NCI-H2196 treated with DMSO at 0.1 percent for 48 hours (cell line): ENCODE results near the gene PLCL1.

ENCODE experiments used
- DNase-seq: peaks from one replicate; lab custom pipeline; 2025; ENCODE audit not compliant: unreplicated experiment; lab: John Stamatoyannopoulos, UW

PLCL1 gene

GRCh38 chr2:197884252-197884651 lies 79.9 kb downstream of the PLCL1 start:
- DNase-seq: no peak

- no peak for DNase-seq
Measured at GRCh38 chr2:197885126-197885525, 80.7 kb downstream of the PLCL1 start.

- DNase-seq: no peak
Measured at GRCh38 chr2:197885587-197885986, 81.2 kb downstream of the PLCL1 start.

GRCh38 chr2:197888321-197888720 lies 83.9 kb downstream of the PLCL1 start:
- no peak for DNase-seq

GRCh38 chr2:197889041-197889440 lies 84.6 kb downstream of the PLCL1 start:
- DNase-seq: no peak

GRCh38 chr2:197890168-197890567 lies 85.8 kb downstream of the PLCL1 start:
- DNase-seq: no peak

- DNase-seq: no peak
Measured at GRCh38 chr2:197891897-197892442, 87.6 kb downstream of the PLCL1 start.

GRCh38 chr2:197893403-197894177 lies 89.2 kb downstream of the PLCL1 start:
- no peak for DNase-seq

GRCh38 chr2:197894751-197895274 lies 90.4 kb downstream of the PLCL1 start:
- no peak for DNase-seq

- no peak for DNase-seq
Measured at GRCh38 chr2:197897960-197898678, 93.7 kb downstream of the PLCL1 start.

- DNase-seq: no peak
Measured at GRCh38 chr2:197904446-197904845, 100.1 kb downstream of the PLCL1 start.

- no peak for DNase-seq
Measured at GRCh38 chr2:197908156-197908555, 103.8 kb downstream of the PLCL1 start.

- no peak for DNase-seq
Measured at GRCh38 chr2:197908990-197909776, 104.8 kb downstream of the PLCL1 start.

GRCh38 chr2:197911667-197912066 lies 107.3 kb downstream of the PLCL1 start:
- no peak for DNase-seq

- DNase-seq: no peak
Measured at GRCh38 chr2:197913084-197913483, 108.7 kb downstream of the PLCL1 start.

GRCh38 chr2:197914778-197915177 lies 110.4 kb downstream of the PLCL1 start:
- DNase-seq: no peak

- DNase-seq: no peak
Measured at GRCh38 chr2:197915548-197916265, 111.3 kb downstream of the PLCL1 start.

- no peak for DNase-seq
Measured at GRCh38 chr2:197919487-197919886, 115.1 kb downstream of the PLCL1 start.

GRCh38 chr2:197920088-197920487 lies 115.7 kb downstream of the PLCL1 start:
- no peak for DNase-seq

GRCh38 chr2:197920592-197921201 lies 116.3 kb downstream of the PLCL1 start:
- no peak for DNase-seq
